ENCODE measurements around the gene IL17A. TPM values are rescaled to one million over a fixed set of nuclear protein-coding genes. Genes with fewer than 3 reads are reported as not detected.

Gene IL17A
- total RNA-seq, 4 donors from 2014 or later, result not detected

GRCh38 chr6:52201493-52201892 lies 15.3 kb downstream of the IL17A start:
- no peaks in the 10 kb centered on the region for H3K36me3 ChIP-seq
- TF ChIP-seq POLR2A (IDR thresholded peaks at IDR 0.05) (no peak), CTCF (IDR thresholded peaks at IDR 0.05) (no peak)
- H3K27me3 ChIP-seq, result no peaks in the 10 kb centered on the region
- no peak overlapping the region for H3K27ac ChIP-seq
- no peak for DNase-seq
- intact Hi-C loops (cut with DNase I), result no loop called here
- no peaks in the 10 kb centered on the region for H3K4me1 ChIP-seq
- H3K4me3 ChIP-seq (replicated peaks in 1 of 3), result no peak overlapping the region
- no peaks in the 10 kb centered on the region for H3K9me3 ChIP-seq

GRCh38 chr6:52207066-52207465 lies 20.9 kb downstream of the IL17A start:
- intact Hi-C loops (cut with DNase I), result no loop called here
- DNase-seq, result no peak
- Histone ChIP-seq H3K27ac (no peak overlapping the region), H3K36me3 (no peaks in the 10 kb centered on the region), H3K9me3 (no peaks in the 10 kb centered on the region), H3K27me3 (no peaks in the 10 kb centered on the region), H3K4me1 (no peaks in the 10 kb centered on the region), H3K4me3 (replicated peaks in 1 of 3) (no peak overlapping the region)
- no peak for TF ChIP-seq POLR2A (IDR thresholded peaks at IDR 0.05)
- no peak for TF ChIP-seq CTCF (IDR thresholded peaks at IDR 0.05)
- WGBS, 2 donors, result 94 to 98% methylated on average over 2 of the region's 2 CpGs

GRCh38 chr6:52208612-52209011 lies 22.4 kb downstream of the IL17A start:
- Histone ChIP-seq H3K9me3 (no peaks in the 10 kb centered on the region), H3K4me3 (replicated peaks in 1 of 3) (no peak overlapping the region), H3K27me3 (no peaks in the 10 kb centered on the region), H3K36me3 (no peaks in the 10 kb centered on the region), H3K4me1 (no peaks in the 10 kb centered on the region), H3K27ac (no peak overlapping the region)
- intact Hi-C loops (cut with DNase I), result no loop called here
- DNase-seq, result no peak
- 74 to 79% methylated on average over 3 of the region's 3 CpGs for WGBS, 2 donors
- TF ChIP-seq POLR2A (IDR thresholded peaks at IDR 0.05), result no peak
- no peak for TF ChIP-seq CTCF (IDR thresholded peaks at IDR 0.05)

- intact Hi-C loops (cut with DNase I), result no loop called here
- 39 to 61% methylated on average over 2 of the region's 2 CpGs for WGBS, 2 donors
- Histone ChIP-seq H3K9me3 (no peaks in the 10 kb centered on the region), H3K27ac (no peak overlapping the region), H3K36me3 (no peaks in the 10 kb centered on the region), H3K4me1 (no peaks in the 10 kb centered on the region), H3K4me3 (replicated peaks in 1 of 3) (no peak overlapping the region), H3K27me3 (no peaks in the 10 kb centered on the region)
- DNase-seq, result no peak
- TF ChIP-seq POLR2A (IDR thresholded peaks at IDR 0.05), result no peak
These were observed 23.6 kb downstream of the IL17A start for GRCh38 chr6:52209770-52210169.

- Histone ChIP-seq H3K4me1 (no peaks in the 10 kb centered on the region), H3K27me3 (no peaks in the 10 kb centered on the region), H3K36me3 (no peaks in the 10 kb centered on the region), H3K9me3 (no peaks in the 10 kb centered on the region), H3K27ac (no peak overlapping the region), H3K4me3 (replicated peaks in 1 of 3) (no peak overlapping the region)
- TF ChIP-seq CTCF (IDR thresholded peaks at IDR 0.05), result no peak
- no peak for TF ChIP-seq POLR2A (IDR thresholded peaks at IDR 0.05)
- WGBS, 2 donors, result 67 to 71% methylated on average over 2 of the region's 2 CpGs
- intact Hi-C loops (cut with DNase I), result no loop called here
- DNase-seq, result no peak
These were observed 24.1 kb downstream of the IL17A start for GRCh38 chr6:52210227-52210626.

GRCh38 chr6:52213127-52213526 lies 27.0 kb downstream of the IL17A start:
- H3K9me3 ChIP-seq, result no peaks in the 10 kb centered on the region
- TF ChIP-seq CTCF (IDR thresholded peaks at IDR 0.05), result no peak
- intact Hi-C loops (cut with DNase I), result no loop called here
- no peak for DNase-seq
- no peaks in the 10 kb centered on the region for H3K4me1 ChIP-seq
- H3K27ac ChIP-seq, result no peak overlapping the region
- 69 to 89% methylated on average over 2 of the region's 2 CpGs for WGBS, 2 donors
- no peaks in the 10 kb centered on the region for H3K36me3 ChIP-seq
- H3K27me3 ChIP-seq, result no peaks in the 10 kb centered on the region
- H3K4me3 ChIP-seq (replicated peaks in 1 of 3), result no peak overlapping the region

Data from thyroid gland (tissue), 4 donors.